AG04449 (cell line): ENCODE measurements around the gene WDFY1.

Experiments used
- CTCF ChIA-PET: fragments of 350-600 bp; formaldehyde crosslinking; extraction: SDS; loops from one replicate; lab custom pipeline; 2021; ENCODE audit warnings: antibody characterized with exemption; lab: Yijun Ruan, JAX
- POLR2A ChIA-PET: fragments of 400-600, 350-600 bp; formaldehyde crosslinking; extraction: SDS; loops from one replicate; lab custom pipeline; 2020; ENCODE audit warnings: antibody characterized with exemption, inconsistent platforms; lab: Yijun Ruan, JAX
- DNase-seq: peaks from one replicate; pipeline ENCODE4 v3.0.0-alpha.2; 2010; ENCODE audit warnings: low read depth, low spot score
- H3K4me3 ChIP-seq: 2 replicates; pipeline ENCODE4 v1.5.1; 2011; ENCODE audit warnings: low read depth, mild to moderate bottlenecking, control low read depth, low read length
- CTCF ChIP-seq: IDR thresholded peaks from one replicate; pipeline ENCODE4 v1.5.1; 2011; ENCODE audit warnings: mild to moderate bottlenecking, moderate library complexity, low read length, control low read depth, inconsistent platforms; ENCODE audit not compliant: insufficient read depth; ENCODE audit errors: missing control alignments

WDFY1 gene

GRCh38 chr2:223976635-223977226 lies 31.6 kb upstream of the WDFY1 start:
- no peak for DNase-seq
- POLR2A ChIA-PET = no interaction called here
- no peak for TF ChIP-seq CTCF
- CTCF ChIA-PET = interaction anchor here (0.7 to 7.3 kb wide), 7 partner anchors 7 to 318 kb away, joined by 3 to 81 read pairs (median 7); no protein-coding TSS in a partner anchor
- no peak overlapping the region for H3K4me3 ChIP-seq

GRCh38 chr2:223973606-223974005 lies 28.5 kb upstream of the WDFY1 start:
- CTCF ChIA-PET = interaction anchor here (1.7 to 12.8 kb wide), 4 partner anchors 11 to 385 kb away, joined by 5 to 365 read pairs (median 70); no protein-coding TSS in a partner anchor
- POLR2A ChIA-PET = no interaction called here

GRCh38 chr2:223972656-223973102 lies 27.5 kb upstream of the WDFY1 start:
- ChIA-PET POLR2A (interaction anchor here (1.0 kb wide), 1 partner anchor 15 kb away, joined by 3 read pairs; the partner anchor contains the start of gene MRPL44), CTCF (interaction anchor here (1.0 to 12.8 kb wide), 10 partner anchors 9 to 674 kb away, joined by 3 to 365 read pairs (median 5); no protein-coding TSS in a partner anchor)
- TF ChIP-seq CTCF = no peak
- DNase-seq = no peak
- no peak overlapping the region for H3K4me3 ChIP-seq

More at GRCh38 chr2:223973606-223974005, 28.5 kb upstream of the WDFY1 start:
- no peak for TF ChIP-seq CTCF
- no peak overlapping the region for H3K4me3 ChIP-seq
- no peak for DNase-seq

- CTCF ChIA-PET = interaction anchor here (0.8 to 12.8 kb wide), 22 partner anchors 8 to 680 kb away, joined by 3 to 365 read pairs (median 5); partner anchors contain the start of gene MRPL44
- no peak for TF ChIP-seq CTCF
- POLR2A ChIA-PET = interaction anchor here (1.0 kb wide), 1 partner anchor 14 kb away, joined by 3 read pairs; the partner anchor contains the start of gene MRPL44
These were observed 26.6 kb upstream of the WDFY1 start for GRCh38 chr2:223971731-223972130.

GRCh38 chr2:223970343-223971128 lies 25.4 kb upstream of the WDFY1 start:
- H3K4me3 ChIP-seq = no peak overlapping the region
- no peak for DNase-seq
- CTCF ChIA-PET = interaction anchor here (0.7 to 12.8 kb wide), 48 partner anchors 9 to 735 kb away, joined by 3 to 365 read pairs (median 4); partner anchors contain the start of genes MRPL44 and SERPINE2
- peak; percentile 65 for TF ChIP-seq CTCF
- POLR2A ChIA-PET = interaction anchor here (1.0 kb wide), 1 partner anchor 314 kb away, joined by 5 read pairs; no protein-coding TSS in a partner anchor

More at GRCh38 chr2:223971731-223972130, 26.6 kb upstream of the WDFY1 start:
- no peak overlapping the region for H3K4me3 ChIP-seq
- no peak for DNase-seq
